ENCODE data around the gene CDH4. TPM values are rescaled to one million over a fixed set of nuclear protein-coding genes. Genes with fewer than 3 reads are reported as not detected.
A peak's percentile ranks its signal among the peaks of the same experiment; 100 is the strongest.

CDH4 gene
- total RNA-seq, 1 donor from 2014 or later, result 0.23 TPM

GRCh38 chr20:61262036-61262435 lies 10.0 kb downstream of the CDH4 start:
- H3K27me3 Mint-ChIP-seq (ENCODE audit: unreplicated experiment), result peaks cover 7% of the 10 kb centered on the region
- no peaks in the 10 kb centered on the region for H3K36me3 Mint-ChIP-seq (ENCODE audit: low read depth, unreplicated experiment)
- no peak overlapping the region for H3K4me3 Mint-ChIP-seq (ENCODE audit: unreplicated experiment)
- H3K27ac Mint-ChIP-seq (ENCODE audit: unreplicated experiment), result no peak overlapping the region
- H3K4me1 Mint-ChIP-seq (ENCODE audit: unreplicated experiment), result peaks cover under 1% of the 10 kb centered on the region
- no peaks in the 10 kb centered on the region for H3K9me3 Mint-ChIP-seq (ENCODE audit: unreplicated experiment)
- TF ChIP-seq CTCF (IDR thresholded peaks at IDR 0.05; ENCODE audit: unreplicated experiment), result no peak
- no peak for DNase-seq (ENCODE audit: low spot score)

- Mint-ChIP-seq H3K4me1 (ENCODE audit: unreplicated experiment) (no peaks in the 10 kb centered on the region), H3K27me3 (ENCODE audit: unreplicated experiment) (peaks cover 6% of the 10 kb centered on the region), H3K36me3 (ENCODE audit: low read depth, unreplicated experiment) (no peaks in the 10 kb centered on the region), H3K4me3 (ENCODE audit: unreplicated experiment) (no peak overlapping the region), H3K27ac (ENCODE audit: unreplicated experiment) (no peak overlapping the region), H3K9me3 (ENCODE audit: unreplicated experiment) (no peaks in the 10 kb centered on the region)
- DNase-seq (ENCODE audit: low spot score), result no peak
- TF ChIP-seq CTCF (IDR thresholded peaks at IDR 0.05; ENCODE audit: unreplicated experiment), result no peak
Observed at GRCh38 chr20:61262514-61262913, 10.5 kb downstream of the CDH4 start.

GRCh38 chr20:61263084-61263695 lies 11.1 kb downstream of the CDH4 start:
- DNase-seq (ENCODE audit: low spot score), result peak; percentile 73
- H3K36me3 Mint-ChIP-seq (ENCODE audit: low read depth, unreplicated experiment), result no peaks in the 10 kb centered on the region

GRCh38 chr20:61263938-61264337 lies 11.9 kb downstream of the CDH4 start:
- no peaks in the 10 kb centered on the region for H3K4me1 Mint-ChIP-seq (ENCODE audit: unreplicated experiment)
- no peak overlapping the region for H3K27ac Mint-ChIP-seq (ENCODE audit: unreplicated experiment)
- TF ChIP-seq CTCF (IDR thresholded peaks at IDR 0.05; ENCODE audit: unreplicated experiment), result no peak
- peaks cover 4% of the 10 kb centered on the region for H3K27me3 Mint-ChIP-seq (ENCODE audit: unreplicated experiment)
- no peaks in the 10 kb centered on the region for H3K9me3 Mint-ChIP-seq (ENCODE audit: unreplicated experiment)
- H3K4me3 Mint-ChIP-seq (ENCODE audit: unreplicated experiment), result no peak overlapping the region
- DNase-seq (ENCODE audit: low spot score), result no peak
- H3K36me3 Mint-ChIP-seq (ENCODE audit: low read depth, unreplicated experiment), result no peaks in the 10 kb centered on the region

More at GRCh38 chr20:61263084-61263695, 11.1 kb downstream of the CDH4 start:
- TF ChIP-seq CTCF (IDR thresholded peaks at IDR 0.05; ENCODE audit: unreplicated experiment), result peak; percentile 95
- Mint-ChIP-seq H3K4me1 (ENCODE audit: unreplicated experiment) (no peaks in the 10 kb centered on the region), H3K27ac (ENCODE audit: unreplicated experiment) (no peak overlapping the region), H3K27me3 (ENCODE audit: unreplicated experiment) (peaks cover 4% of the 10 kb centered on the region), H3K4me3 (ENCODE audit: unreplicated experiment) (no peak overlapping the region), H3K9me3 (ENCODE audit: unreplicated experiment) (no peaks in the 10 kb centered on the region)

- no peak overlapping the region for H3K4me3 Mint-ChIP-seq (ENCODE audit: unreplicated experiment)
Observed at GRCh38 chr20:61267241-61267640, 15.2 kb downstream of the CDH4 start.

More at GRCh38 chr20:61267241-61267640, 15.2 kb downstream of the CDH4 start:
- Mint-ChIP-seq H3K9me3 (ENCODE audit: unreplicated experiment) (no peaks in the 10 kb centered on the region), H3K36me3 (ENCODE audit: low read depth, unreplicated experiment) (no peaks in the 10 kb centered on the region), H3K27ac (ENCODE audit: unreplicated experiment) (no peak overlapping the region), H3K27me3 (ENCODE audit: unreplicated experiment) (peaks cover 8% of the 10 kb centered on the region), H3K4me1 (ENCODE audit: unreplicated experiment) (no peaks in the 10 kb centered on the region)
- TF ChIP-seq CTCF (IDR thresholded peaks at IDR 0.05; ENCODE audit: unreplicated experiment), result no peak
- DNase-seq (ENCODE audit: low spot score), result no peak

All from endothelial cell (in vitro differentiated cells).